ENCODE data around the gene ZNF670.
"Not testable (repeated sequence)": the region's sequence is repeated elsewhere in the genome, so short reads cannot be mapped to it uniquely, and the experiment has no call there.

The ZNF670 gene

GRCh38 chr1:247037511-247038320 lies 40.9 kb downstream of the ZNF670 start:
- no peak for DNase-seq

- DNase-seq: not testable (repeated sequence)
Measured at GRCh38 chr1:247032306-247032705, 46.3 kb downstream of the ZNF670 start.

Data from NCI-H1930 (cell line).